Measurements from ENCODE around the gene AMPD3.
"Not testable (repeated sequence)": the region's sequence is repeated elsewhere in the genome, so short reads cannot be mapped to it uniquely, and the experiment has no call there.

Gene AMPD3

GRCh38 chr11:10454878-10455631 lies at the start of gene AMPD3:
TSS of gene AMPD3 (plus strand) at chr11:10455264. CDS start at chr11:10461520, 6,256 bp downstream.
- ATAC-seq: peak; percentile 51
- DNase-seq: peak; percentile 58

DNA sequence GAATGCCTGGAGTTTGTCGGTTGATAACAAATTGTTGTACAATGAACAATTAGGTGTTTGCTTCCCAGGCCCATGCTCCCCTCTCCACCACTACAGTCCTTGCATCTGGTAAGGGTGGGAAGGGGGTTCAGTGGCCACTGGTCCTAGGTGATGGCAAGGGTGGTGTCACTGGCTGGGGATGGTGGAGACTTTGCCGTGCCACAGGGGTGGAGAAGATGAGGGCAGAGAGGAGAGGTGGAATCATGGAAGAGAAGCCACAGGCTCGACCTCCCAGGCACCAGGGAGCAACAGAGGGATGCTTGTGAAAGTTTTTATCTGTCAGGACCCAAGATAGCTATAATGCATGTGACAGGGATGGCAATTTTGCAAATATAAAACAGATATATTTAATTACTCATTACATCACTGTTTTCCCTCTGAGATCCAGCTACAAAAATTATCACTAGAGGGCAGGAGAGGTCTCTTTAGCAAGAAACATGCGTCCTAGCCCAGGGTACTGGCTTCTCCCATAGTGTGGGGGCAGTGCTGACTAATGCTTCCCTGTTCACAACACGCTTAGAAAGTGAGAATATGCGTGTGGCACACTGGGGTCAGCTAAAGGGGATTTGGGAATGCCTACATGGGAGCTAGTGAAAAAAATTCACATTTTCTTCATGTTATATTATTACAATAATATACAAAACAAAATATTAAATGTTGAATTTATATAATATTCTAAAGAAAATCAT lies 49.0 kb upstream of the AMPD3 start:
- ATAC-seq (peak; percentile 93), DNase-seq (peak; percentile 51)

DNA sequence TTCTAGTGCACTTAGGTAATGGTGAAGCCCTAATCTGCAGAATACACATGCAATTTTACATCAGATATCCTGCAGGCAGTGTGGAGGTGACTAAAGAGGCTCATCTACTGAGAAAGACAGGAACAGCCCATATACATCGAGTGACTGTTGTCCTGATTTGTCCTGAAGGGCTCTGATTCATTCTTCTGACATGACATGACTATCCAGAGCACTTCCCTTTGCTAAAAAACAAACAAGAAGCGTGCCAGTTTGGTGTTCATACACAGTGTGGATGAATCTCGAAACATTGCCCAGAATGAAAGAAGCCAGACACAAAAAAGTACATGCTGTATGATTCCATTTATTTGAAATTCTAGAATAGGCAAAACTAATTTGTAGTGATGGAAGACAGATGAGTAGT lies 48.0 kb upstream of the AMPD3 start:
- ATAC-seq: no peak
- DNase-seq: no peak

GRCh38 chr11:10407749-10408685 lies 47.0 kb upstream of the AMPD3 start:
- no peak for ATAC-seq
- no peak for DNase-seq

- ATAC-seq: no peak
- DNase-seq: no peak
Measured at GRCh38 chr11:10409207-10409661, 45.8 kb upstream of the AMPD3 start.

GRCh38 chr11:10410106-10410843 lies 44.8 kb upstream of the AMPD3 start:
- no peak for ATAC-seq
- no peak for DNase-seq

DNA sequence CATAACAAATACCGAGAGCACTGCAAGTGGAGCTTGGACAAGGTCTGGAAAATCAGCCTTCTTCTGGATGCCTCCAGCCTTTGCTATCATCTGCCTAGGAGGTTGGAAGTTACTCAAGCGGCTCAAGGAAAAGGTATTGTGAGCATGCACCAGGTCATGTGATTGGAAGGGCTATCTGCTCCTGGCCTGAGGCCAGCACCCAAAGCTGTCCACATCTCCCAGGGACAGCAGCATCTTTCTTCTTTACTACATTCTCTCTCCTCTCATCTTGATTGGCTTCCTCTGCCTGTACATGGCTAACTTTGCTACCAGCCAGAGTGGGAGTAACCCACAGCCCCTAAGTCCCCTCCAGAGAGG lies 44.2 kb upstream of the AMPD3 start:
- ATAC-seq (no peak), DNase-seq (no peak)

DNA sequence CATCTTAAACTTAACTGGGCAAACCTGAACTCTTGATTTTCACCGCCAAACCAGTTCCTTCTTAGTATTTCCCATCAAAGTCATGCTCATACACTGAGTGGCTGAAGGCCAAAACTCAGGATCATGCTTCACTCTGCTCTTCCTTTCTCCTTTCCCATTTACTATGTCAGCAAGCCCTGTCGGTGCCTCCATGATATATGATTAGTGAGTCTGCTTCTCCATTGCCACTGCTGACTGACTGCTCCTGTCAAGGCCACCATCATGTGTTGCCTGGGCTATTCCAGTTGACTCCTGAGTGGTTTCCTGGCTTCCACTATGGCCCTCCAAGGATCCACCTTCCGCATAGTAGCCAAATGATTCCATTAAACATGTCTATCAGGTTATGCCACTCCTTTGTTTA lies 42.8 kb upstream of the AMPD3 start:
- ATAC-seq (no peak), DNase-seq (no peak)

DNA sequence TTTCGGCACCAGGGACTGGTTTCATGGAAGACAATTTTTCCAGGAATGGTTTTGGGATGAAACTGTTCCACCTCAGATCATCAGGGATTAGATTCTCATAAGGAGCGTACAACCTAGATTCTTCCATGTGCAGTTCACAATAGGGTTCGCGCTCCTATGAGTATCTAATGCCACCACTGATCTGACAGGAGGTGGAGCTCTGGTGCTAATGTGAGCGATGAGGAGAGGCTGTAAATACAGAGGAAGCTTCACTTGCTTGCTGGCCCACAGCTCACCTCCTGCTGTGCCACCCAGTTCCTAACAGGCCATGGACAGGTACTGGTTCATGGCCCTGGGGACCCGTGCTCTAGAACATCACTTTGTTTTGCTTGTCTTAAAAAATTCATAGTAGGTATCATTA lies 41.8 kb upstream of the AMPD3 start:
- ATAC-seq: peak; percentile 76
- DNase-seq: peak; percentile 32

DNA sequence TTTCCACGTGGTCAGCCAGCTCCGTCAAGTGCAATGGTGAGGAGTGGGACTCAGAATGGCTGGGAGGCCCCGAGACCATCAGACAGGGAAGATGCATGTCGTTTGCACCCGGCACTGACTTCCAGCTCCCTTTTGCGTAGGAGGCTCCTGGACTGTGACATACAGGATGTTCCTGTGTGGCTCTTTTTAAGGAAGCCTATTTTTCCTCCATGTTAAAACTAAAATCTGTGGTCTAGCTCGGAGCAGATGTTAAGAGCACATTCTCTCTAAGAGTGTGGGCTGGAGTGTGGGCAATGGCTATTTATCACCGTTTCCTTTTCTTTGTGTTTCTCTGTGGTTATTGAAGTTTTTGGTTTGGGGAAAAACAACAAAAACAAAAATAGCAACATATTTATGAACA lies 40.9 kb upstream of the AMPD3 start:
- DNase-seq (no peak), ATAC-seq (no peak)

- ATAC-seq (no peak), DNase-seq (no peak)
Measured at GRCh38 chr11:10414659-10415058, 40.4 kb upstream of the AMPD3 start.

DNA sequence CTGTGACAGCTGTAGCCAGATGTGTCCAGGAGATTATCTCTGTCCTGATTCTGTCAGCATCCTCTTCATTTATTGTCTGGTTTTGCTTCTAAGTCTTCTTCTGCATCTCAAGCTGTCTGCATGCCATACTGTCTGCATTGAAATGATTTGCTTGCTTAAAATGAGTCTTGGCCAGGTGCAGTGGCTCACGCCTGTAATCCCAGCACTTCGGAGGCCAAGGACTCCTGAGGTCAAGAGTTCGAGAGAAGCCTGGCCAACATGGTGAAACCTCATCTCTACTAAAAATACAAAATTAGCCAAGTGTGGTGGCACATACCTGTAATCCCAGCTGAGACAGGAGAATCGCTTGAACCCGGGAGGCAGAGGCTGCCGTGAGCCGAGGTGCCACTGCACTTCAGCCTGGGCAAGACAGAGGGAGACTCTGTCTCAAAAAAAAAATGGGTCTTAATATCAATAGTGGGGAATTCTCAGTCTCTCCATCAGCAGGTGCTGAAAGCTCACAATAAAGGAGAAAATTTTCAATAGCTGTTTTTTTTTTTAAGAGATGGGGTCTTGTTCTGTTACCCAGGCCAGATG lies 39.2 kb upstream of the AMPD3 start:
- DNase-seq (no peak), ATAC-seq (no peak)

- DNase-seq (no peak), ATAC-seq (no peak)
Measured at GRCh38 chr11:10418259-10418949, 36.7 kb upstream of the AMPD3 start.

- DNase-seq (no peak), ATAC-seq (no peak)
Measured at GRCh38 chr11:10418950-10419310, 36.1 kb upstream of the AMPD3 start.

GRCh38 chr11:10426475-10426874 lies 28.6 kb upstream of the AMPD3 start:
- DNase-seq (no peak), ATAC-seq (no peak)

GRCh38 chr11:10428453-10428852 lies 26.6 kb upstream of the AMPD3 start:
- DNase-seq: no peak
- no peak for ATAC-seq

DNA sequence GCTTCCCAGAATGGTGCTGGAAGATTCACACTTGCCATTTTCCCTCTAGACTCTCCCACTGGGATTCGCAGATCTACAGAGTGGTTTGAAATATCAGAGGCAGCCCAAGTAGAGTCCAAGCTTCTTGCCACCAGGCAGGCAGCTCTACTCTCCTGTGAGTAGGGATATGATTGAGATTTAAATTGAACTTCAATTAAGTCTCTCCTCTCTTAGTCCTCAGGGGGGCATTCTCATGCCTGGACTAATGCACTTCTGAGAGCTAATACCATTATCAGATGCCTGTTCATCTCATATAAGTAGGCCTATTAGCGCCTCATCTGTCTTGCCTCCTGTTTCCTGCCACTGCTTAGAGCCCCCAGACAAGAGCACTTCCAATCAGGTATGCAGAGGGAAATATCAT lies 25.5 kb upstream of the AMPD3 start:
- no peak for DNase-seq
- no peak for ATAC-seq

- no peak for DNase-seq
- ATAC-seq: no peak
Measured at GRCh38 chr11:10432493-10432892, 22.6 kb upstream of the AMPD3 start.

GRCh38 chr11:10432971-10433370 lies 22.1 kb upstream of the AMPD3 start:
- no peak for DNase-seq
- no peak for ATAC-seq

- ATAC-seq: no peak
Measured at GRCh38 chr11:10436224-10436623, 18.8 kb upstream of the AMPD3 start.

DNA sequence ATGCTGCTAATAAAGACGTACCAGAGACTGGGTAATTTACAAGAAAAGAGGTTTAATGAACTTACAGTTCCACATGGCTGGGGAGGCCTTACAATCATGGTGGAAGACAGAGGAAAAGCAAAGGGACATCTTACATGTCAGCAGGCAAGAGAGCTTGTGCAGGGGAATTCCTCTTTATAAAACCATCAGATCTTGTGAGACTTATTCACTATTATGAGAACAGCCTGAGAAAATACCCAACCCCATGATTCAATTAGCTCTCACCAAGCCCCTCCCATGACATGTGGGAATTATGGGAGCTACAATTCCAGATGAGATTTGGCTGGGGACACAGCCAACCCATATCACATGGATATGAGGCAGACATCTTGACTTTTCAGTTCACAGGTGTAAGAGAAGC lies 18.4 kb upstream of the AMPD3 start:
- not testable (repeated sequence) for DNase-seq, ATAC-seq

More at GRCh38 chr11:10436224-10436623, 18.8 kb upstream of the AMPD3 start:
- no peak for DNase-seq

Data from stimulated activated naive CD8-positive, alpha-beta T cell treated with anti-CD3 and anti-CD28 coated beads, Interleukin-15, Interleukin-2, amounts not matched to agents 100 U/mL and 50 U/mL, for 24 hours (primary cell).